ENCODE measurements around the gene SELENOI.

The SELENOI gene

GRCh38 chr2:26380281-26380680 is 34.3 kb downstream of the SELENOI start:
- H3K4me3 ChIP-seq (ENCODE audit: low read depth, low read length), result no peak overlapping the region
- DNase-seq (ENCODE audit: low read depth), result no peak
- no peak for TF ChIP-seq CTCF (IDR thresholded peaks at IDR 0.05; ENCODE audit: low read depth, low read length, missing control alignments)

- no peak for DNase-seq (ENCODE audit: low read depth)
- TF ChIP-seq CTCF (IDR thresholded peaks at IDR 0.05; ENCODE audit: low read depth, low read length, missing control alignments), result no peak
- no peak overlapping the region for H3K4me3 ChIP-seq (ENCODE audit: low read depth, low read length)
Measured at GRCh38 chr2:26382564-26382963, 36.6 kb downstream of the SELENOI start.

GRCh38 chr2:26384183-26384582 is 38.2 kb downstream of the SELENOI start:
- H3K4me3 ChIP-seq (ENCODE audit: low read depth, low read length), result no peak overlapping the region
- no peak for TF ChIP-seq CTCF (IDR thresholded peaks at IDR 0.05; ENCODE audit: low read depth, low read length, missing control alignments)
- no peak for DNase-seq (ENCODE audit: low read depth)

- TF ChIP-seq CTCF (IDR thresholded peaks at IDR 0.05; ENCODE audit: low read depth, low read length, missing control alignments), result no peak
- H3K4me3 ChIP-seq (ENCODE audit: low read depth, low read length), result no peak overlapping the region
- DNase-seq (ENCODE audit: low read depth), result no peak
Measured at GRCh38 chr2:26384597-26384996, 38.7 kb downstream of the SELENOI start.

GRCh38 chr2:26387189-26387588 is 41.2 kb downstream of the SELENOI start:
- TF ChIP-seq CTCF (IDR thresholded peaks at IDR 0.05; ENCODE audit: low read depth, low read length, missing control alignments), result no peak
- DNase-seq (ENCODE audit: low read depth), result no peak

GRCh38 chr2:26394694-26395093 is 48.8 kb downstream of the SELENOI start:
- no peak for DNase-seq (ENCODE audit: low read depth)
- H3K4me3 ChIP-seq (ENCODE audit: low read depth, low read length), result no peak overlapping the region
- TF ChIP-seq CTCF (IDR thresholded peaks at IDR 0.05; ENCODE audit: low read depth, low read length, missing control alignments), result no peak

More at GRCh38 chr2:26387189-26387588, 41.2 kb downstream of the SELENOI start:
- H3K4me3 ChIP-seq (ENCODE audit: low read depth, low read length), result no peak overlapping the region

- H3K4me3 ChIP-seq (ENCODE audit: low read depth, low read length), result no peak overlapping the region
- TF ChIP-seq CTCF (IDR thresholded peaks at IDR 0.05; ENCODE audit: low read depth, low read length, missing control alignments), result no peak
- DNase-seq (ENCODE audit: low read depth), result no peak
Measured at GRCh38 chr2:26395394-26395793, 49.5 kb downstream of the SELENOI start.

Measured in GM12864 (cell line).